GM18502 (cell line): Measurements from ENCODE around the gene DNAJC11.
"Not testable (repeated sequence)": the region's sequence is repeated elsewhere in the genome, so short reads cannot be mapped to it uniquely, and the experiment has no call there.

ENCODE experiments used
- ATAC-seq: cut with Tn5 transposase; IDR thresholded peaks from one replicate; pipeline ENCODE4 v1.9.1; 2021; ENCODE audit warnings: mild to moderate bottlenecking; ENCODE audit not compliant: unreplicated experiment, poor library complexity

Gene DNAJC11

GRCh38 chr1:6701437-6702153 is at the start of gene DNAJC11:
TSS of gene DNAJC11 (minus strand) at chr1:6701816. CDS start at chr1:6701800, 16 bp downstream.
- peak; percentile 95 for ATAC-seq

- no peak for ATAC-seq
These were observed 48.9 kb upstream of the DNAJC11 start for GRCh38 chr1:6750490-6750889.

- no peak for ATAC-seq
These were observed 46.1 kb upstream of the DNAJC11 start for GRCh38 chr1:6747674-6748073.

GRCh38 chr1:6745073-6745472 is 43.5 kb upstream of the DNAJC11 start:
- ATAC-seq: no peak

- ATAC-seq: no peak
These were observed 41.8 kb upstream of the DNAJC11 start for GRCh38 chr1:6743189-6744101.

GRCh38 chr1:6742676-6743188 is 41.1 kb upstream of the DNAJC11 start:
- not testable (repeated sequence) for ATAC-seq

- ATAC-seq: no peak
These were observed 37.5 kb upstream of the DNAJC11 start for GRCh38 chr1:6738987-6739676.

GRCh38 chr1:6732942-6733341 is 31.3 kb upstream of the DNAJC11 start:
- no peak for ATAC-seq

GRCh38 chr1:6731905-6732304 is 30.3 kb upstream of the DNAJC11 start:
- no peak for ATAC-seq

- ATAC-seq: no peak
These were observed 29.3 kb upstream of the DNAJC11 start for GRCh38 chr1:6730880-6731279.

GRCh38 chr1:6730473-6730872 is 28.9 kb upstream of the DNAJC11 start:
- ATAC-seq: no peak

- ATAC-seq: no peak
These were observed 25.9 kb upstream of the DNAJC11 start for GRCh38 chr1:6727535-6727934.

- ATAC-seq: no peak
These were observed 24.6 kb upstream of the DNAJC11 start for GRCh38 chr1:6726253-6726652.

- no peak for ATAC-seq
These were observed 23.0 kb upstream of the DNAJC11 start for GRCh38 chr1:6724517-6725141.

- no peak for ATAC-seq
These were observed 22.2 kb upstream of the DNAJC11 start for GRCh38 chr1:6723621-6724428.

- no peak for ATAC-seq
These were observed 9.6 kb upstream of the DNAJC11 start for GRCh38 chr1:6711174-6711573.

GRCh38 chr1:6704746-6705145 is 3.1 kb upstream of the DNAJC11 start:
- no peak for ATAC-seq

GRCh38 chr1:6703016-6703415 is 1.4 kb upstream of the DNAJC11 start:
- no peak for ATAC-seq

GRCh38 chr1:6700853-6701436 is 671 bp downstream of the DNAJC11 start:
- no peak for ATAC-seq
